IPS DF 19.7 (cell line): ENCODE data around the gene ZNF628.
"Not testable (repeated sequence)": the region's sequence is repeated elsewhere in the genome, so short reads cannot be mapped to it uniquely, and the experiment has no call there.

ENCODE experiments used
- DNase-seq: peaks from one replicate; pipeline ENCODE4 v3.0.0-alpha.2; 2013; ENCODE audit warnings: low read depth, low spot score

ZNF628 gene

DNA sequence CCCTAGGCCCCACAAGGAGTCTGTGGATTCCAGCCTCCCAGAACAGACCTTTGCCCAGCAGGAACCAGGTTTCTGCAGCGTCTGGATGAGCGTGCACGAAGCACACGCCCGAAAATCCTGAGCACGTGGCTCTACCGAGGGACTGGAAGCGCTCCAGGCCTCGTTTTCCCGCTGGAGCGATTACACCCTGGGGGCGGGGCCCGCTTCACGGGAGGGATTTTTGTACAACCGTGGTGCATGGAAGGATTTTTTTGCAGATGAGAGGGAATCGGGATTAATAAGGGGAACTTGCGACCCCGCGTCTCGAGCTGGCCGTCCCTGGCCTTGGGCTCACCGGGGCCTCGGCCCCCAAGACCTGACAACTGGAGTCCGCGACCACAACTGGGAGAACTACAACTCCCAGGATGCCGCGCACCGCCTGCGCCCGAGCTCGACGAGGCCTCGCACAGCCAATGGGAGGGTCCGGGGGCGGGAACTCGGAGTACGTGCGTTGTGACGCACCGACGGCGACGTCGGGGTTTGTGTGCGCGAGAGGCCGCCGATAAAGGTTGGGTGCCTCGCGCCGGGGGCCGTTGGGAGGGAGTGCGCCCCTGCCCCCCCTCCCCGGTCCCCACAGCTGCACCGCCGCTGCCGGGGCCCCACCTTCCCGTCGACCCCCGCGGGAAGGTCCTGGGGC, at the start of gene ZNF628:
ZNF628 (plus strand) TSS at position 518 of the 676 bp plus-strand sequence. CDS start 3,294 bp downstream, outside the sequence.
- peak; percentile 91 for DNase-seq

DNA sequence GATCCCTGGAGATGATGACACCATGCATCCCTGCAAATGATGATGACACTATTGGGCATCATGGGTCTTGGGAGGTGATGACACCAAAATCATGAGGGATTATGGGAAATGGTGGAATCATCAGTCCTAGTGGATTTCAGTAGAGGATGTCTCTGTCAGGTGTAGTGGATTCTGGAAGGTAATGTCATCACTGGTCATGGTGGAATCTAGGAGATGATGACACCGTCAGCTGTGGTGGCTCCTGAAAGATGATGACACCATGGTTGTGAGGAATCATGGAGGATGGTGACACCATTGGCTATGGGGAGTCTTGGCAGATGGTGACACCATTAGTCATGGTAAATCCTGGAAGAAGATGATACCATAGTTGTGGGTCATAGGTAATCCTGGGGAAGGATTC, 45.2 kb upstream of the ZNF628 start:
- DNase-seq, result no peak

DNA sequence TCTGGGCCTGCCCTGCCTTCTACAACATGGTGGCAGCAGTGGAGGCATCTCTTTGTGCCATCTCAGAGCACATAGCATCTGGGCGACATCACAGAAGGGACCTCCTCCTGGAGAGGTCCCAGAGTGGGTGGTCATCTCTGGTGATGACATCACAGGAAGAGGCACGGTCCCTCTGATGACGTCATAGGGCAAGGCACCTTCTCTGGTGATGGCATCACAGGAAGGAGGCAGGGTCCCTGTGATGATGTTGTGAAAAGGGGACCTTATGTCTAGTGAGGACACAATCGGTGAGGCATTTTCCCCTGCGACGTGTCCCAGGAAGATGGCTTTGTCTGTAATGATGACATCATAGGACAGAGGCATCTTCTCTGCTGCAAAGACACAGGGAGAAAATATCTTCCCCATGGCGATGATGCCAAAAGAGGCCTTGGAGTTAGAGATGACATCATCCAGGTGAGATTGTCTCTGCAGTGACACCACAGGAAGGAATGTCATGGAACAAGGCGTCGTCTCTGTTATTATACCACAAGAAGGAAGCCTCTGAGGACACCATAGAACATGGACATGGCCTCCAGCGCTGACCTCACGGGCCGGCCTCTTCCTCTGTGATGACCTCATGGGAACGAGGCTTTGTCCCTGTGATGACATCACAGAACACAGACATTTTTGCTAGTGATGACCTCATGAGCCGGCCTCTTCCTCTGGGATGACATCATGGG, 44.0 kb upstream of the ZNF628 start:
- no peak for DNase-seq

DNA sequence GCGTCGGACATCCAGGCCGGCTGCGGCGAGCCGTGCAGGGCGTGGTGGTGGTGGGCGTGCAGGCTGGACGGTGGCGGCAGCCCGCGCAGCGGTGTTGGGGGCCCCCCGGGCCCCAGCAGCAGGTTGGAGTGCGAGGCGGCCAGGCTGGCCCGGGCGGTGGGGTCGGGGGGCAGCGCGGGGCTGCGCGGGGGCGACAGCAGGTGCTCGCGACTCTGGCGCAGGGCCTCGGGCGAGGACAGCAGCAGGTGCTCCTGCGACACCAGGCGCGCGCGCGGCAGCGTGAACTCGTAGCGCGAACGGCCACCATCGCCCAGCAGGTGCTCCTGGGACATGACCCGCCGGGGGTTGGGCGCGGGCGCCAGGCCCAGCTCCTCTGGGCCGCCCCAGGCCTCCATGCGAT, 43.1 kb upstream of the ZNF628 start:
- DNase-seq, result no peak

DNA sequence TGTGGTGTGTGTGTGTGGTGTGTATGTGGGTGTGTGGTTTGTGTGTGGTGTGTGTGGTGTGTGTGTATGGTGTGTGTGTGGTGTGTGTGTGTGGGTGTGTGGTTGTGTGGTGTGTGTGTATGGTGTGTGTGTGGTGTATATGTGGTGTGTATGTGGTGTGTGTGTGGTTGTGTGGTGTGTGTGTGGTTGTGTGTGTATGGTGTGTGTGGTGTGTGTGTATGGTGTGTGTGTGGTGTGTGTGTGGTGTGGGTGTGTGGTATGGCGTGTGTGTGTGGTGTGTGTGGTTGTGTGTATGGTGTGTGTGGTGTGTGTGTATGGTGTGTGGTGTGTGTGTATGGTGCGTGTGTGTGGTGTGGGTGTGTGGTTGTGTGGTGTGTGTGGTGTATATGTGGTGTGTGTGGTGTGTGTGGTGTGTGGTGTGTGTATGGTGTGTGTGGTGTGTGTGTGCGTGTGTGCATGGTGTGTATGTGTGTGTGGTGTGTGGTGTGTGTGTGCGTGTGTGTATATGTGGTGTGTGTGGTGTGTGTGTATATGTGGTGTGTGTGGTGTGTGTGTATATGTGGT, 42.0 kb upstream of the ZNF628 start:
- no peak for DNase-seq

DNA sequence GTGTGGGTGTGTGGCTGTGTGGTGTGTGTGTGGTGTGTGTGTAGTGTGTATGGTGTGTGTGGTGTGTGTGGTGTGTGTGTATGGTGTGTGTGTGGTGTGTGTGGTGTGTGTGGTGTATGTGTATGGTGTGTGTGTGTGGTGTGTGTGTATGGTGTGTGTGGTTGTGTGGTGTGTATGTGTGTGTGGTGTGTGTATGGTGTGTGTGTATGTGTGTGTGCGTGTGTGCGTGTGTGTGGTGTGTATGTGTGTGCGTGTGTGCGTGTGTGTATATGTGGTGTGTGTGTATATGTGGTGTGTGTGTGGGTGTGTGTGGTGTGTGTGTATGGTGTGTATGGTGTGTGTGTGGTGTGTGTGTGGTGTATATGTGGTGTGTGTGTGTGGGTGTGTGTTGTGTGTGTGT, 41.4 kb upstream of the ZNF628 start:
- no peak for DNase-seq

DNA sequence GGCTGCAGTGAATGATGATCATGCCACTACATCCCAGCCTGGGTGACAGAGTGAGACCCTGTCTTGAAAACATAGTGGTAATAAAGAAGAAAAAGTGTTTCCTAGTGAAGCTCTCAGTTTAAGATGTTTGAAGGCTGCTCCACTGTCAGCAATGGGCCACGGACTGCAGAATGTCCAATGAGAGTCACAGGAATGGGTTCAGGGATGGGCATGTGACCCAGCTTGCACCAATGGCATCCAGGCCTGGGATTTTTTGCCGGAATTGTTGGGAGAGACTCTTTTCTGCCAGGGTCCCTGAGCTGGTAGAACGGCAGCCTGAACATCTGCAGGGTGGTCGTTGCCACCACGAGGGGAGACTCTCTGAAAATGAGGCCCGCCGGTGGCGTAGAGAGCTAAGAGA, 39.6 kb upstream of the ZNF628 start:
- no peak for DNase-seq

DNA sequence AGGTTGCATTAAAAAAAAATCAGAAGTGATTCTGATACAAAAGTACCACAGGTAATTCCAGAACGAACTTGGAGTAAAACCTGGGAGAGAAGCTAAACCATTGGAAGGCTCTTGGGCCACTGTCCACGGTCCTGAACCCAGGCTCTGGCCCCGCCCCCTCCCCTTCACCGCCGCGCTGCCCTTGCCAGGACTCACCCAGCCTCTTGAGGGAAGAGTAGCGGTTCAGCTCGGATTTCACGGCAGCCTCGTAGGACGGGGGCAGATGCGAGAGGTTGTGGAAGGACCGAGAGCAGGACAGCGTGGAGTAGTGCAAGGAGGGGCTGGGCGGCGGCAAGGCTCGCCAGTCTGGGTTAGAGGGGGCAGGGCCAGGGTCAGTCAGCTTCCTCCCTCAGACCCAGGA, 39.0 kb upstream of the ZNF628 start:
- DNase-seq, result no peak

DNA sequence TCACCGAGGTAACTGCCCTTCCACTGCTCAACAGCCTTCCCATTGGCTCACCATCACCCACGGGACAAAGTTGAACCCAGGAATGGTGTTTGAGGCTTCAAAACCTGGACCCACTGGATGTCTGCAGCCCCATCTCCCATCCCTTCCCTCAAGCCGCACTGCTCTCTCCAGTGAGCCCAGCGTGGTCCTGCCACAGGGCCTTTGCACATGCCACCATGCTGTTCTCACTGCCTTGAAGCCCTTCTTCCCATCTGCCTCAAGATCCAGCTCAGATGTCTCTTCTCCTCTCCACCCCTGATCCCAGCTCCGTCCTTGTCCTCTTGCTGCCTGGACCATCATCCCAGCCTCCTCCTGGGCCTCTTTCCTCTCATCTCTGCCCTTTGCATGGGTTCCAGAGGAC, 37.4 kb upstream of the ZNF628 start:
- no peak for DNase-seq

DNA sequence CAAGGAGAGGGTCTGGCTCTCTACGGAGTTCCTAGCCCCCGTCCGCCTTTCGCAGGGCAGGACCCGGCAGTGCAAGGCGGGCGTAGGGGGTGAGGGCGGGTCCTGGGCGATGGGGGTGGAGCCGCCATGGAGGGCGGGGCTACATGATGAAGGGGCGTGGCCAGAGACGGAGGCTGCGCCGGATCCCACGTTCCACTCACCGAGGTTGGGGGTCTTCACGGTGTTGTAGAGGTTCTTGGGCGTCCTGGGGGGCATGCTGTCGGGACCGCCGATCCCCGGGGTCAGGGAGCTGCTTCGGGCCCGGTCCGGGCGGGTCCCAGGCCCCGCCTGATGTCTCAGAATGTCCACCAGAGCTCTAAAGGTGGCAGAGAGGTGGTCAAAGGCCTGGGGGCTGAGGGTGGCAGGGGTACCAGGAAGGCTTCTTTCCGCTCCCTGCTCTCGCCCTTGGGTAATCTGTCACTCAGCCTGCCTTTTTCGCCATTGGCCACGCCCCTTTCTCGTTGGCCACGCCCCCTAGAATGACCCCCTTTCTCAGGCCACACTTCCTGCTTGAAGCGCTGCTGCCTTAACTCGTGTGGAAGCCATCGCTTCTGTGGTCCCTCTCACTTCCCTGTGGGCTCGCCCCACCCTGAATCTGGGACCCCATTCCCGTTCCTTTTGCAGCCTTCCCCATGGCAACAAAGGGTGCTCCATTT, 35.9 kb upstream of the ZNF628 start:
- no peak for DNase-seq

DNA sequence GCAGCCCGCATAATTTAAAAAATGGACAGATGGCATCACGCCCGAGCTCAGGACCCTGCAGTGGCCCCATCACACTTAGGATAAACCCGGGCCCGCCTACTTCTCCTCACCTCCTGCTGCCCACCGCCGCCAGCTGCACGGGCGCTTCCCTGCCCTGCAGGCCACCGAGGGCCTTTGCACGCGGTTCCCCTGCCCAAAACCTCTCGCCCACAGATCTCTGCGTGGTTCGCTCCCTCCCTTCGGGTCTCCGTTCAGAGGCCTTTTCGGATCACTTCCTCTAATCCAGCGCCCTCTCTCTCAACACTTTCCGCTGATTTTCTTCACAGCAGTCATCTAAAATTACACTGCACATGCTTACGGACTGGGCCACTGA, 35.1 kb upstream of the ZNF628 start:
- DNase-seq, result no peak

DNA sequence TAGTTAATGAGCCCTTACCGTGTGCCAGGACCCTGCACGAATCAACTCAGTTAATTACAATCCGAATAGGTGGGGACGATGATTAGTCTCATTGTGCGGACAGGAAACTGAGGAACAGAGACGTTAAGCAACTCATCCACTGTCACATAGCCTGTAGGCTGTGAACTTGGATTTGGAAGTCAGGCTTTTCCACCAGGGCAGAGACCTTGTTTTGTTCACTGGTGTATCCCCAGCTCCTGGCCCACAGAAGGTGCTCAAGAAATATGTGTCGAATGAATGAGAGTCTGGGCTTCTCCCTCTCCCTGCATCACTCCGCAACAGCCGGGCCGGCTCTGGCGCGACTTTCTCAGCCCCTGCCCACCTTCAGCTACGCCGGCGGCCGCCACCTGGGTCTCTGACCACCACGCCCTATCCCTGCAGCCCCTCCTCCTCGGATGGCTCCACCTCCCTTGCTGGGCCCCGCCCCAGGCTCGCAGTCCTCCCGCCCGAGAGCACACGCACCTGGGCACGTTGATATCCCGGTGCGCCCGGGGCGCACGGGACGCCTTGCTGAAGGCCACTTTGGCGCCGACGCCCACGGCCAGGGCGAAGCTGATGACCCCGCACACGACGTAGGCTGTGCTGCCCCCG, 34.6 kb upstream of the ZNF628 start:
- DNase-seq, result no peak

DNA sequence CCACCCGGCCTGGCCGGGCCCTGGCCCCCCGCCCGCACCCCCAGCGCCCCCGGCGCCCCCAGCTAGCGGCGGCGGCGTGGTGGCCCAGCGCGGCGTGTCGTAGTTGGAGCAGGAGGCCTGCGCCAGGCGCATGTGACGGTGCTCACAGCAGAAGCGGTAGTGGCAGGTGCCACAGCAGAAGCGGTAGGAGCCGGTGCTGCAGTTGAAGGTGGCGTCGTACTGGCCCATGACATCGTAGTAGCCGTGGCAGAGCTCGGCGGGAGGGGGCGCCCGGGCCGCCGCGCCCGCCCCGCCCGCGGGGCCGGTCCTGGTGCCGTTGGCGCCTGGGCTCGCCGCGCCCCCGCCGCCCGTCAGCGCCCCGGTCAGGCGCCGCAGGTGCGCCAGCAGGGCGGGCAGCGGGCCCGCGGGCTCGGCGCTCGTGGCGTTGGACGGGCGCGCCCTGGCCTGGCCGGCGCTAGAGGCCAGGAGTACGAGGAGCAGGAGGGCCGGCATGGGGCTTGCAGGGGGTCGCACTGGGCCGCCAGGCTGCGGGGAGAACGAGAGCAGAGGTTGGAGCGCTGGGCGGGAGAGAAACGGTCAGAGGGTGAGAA, 34.0 kb upstream of the ZNF628 start:
- no peak for DNase-seq

DNA sequence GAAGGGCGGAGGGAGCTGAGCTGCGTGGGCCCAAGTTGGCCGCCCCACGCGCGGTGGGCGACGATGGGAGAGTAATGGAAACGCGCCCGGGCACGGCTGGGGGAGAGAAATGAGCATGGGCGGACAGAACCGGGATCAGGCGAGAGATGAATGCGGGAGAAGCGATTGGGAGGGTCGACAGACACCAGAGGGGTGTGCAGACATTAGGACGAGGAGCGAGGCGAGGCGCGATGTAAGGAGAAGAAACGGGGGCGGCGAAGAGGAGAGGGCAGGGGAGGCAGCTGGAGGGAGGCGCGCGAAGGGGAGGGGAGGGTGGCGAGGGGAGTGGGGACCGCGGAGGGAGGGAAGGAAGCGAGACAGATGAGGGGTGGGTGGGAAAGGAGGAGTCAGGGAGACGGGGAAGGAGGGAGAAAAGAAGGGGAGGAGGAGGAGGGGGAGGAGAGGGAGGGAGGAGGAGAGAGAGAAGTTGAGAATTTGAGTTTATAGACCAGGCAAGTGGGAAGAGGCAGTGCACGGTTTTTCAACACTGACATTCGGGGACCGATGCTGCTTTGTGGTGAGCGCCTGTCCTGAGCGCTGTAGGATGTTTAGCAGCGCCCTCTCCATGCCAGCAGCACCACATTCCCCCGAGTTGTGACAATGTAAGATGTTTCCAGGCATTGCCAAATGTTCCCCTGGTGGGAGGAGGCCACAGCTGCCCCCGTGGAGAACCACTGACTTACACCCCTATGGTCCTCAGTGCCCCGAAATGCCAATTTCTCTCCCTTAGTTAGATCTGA, 33.2 kb upstream of the ZNF628 start, which contains the start of gene SHISA7:
SHISA7 (minus strand) TSS at position 256 of the 779 bp plus-strand sequence. CDS start 437 bp downstream, outside the sequence.
- DNase-seq, result no peak

DNA sequence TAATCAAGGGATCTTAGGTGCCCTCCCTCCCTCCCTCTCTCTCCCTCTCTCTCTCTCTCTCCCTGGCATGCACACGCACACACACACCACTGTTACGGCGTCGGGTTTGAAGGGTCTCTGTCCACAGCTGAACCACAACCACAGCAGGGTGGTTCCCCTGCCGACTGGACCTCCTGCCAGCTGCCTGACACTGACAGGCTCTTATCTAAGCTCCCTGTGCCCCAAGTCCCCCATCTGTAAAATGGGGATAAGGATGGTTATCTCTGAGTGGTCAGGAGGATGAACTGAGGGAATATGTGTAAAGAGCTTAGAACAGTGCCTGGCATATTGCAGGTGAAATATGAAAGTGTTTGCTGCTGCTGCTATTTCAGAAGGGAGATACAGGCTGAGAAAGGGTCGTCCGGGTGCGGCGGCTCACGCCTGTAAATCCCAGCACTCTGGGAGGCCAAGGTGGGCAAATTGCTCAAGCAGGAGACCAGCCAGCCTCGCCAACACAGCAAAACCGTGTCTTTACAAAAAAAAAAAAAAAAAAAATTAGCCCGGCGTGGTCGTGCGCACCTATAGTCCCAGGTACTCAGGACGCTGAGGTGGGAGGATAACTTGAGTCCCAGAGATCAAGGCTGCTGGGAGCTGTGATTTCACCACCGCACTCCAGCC, 32.5 kb upstream of the ZNF628 start:
- DNase-seq, result no peak

DNA sequence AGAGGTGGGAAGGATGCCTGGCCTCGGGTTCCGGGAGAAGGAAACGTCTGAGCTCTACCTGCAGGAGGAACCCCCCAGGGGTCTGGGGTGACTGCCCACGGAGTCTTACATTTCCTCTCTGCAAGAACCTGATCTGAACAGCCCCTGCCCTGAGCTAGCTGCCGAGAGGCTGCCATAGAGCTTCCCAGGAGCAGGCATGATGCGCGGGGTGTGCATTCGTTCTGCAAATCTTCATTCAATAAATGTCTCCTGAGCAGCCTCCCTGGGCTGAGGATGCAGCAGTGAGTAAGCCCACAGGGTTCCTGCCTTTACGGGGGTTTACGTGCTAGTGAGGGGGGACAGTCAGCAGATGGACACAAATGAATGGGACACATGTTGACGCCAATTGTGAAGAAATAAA, 31.8 kb upstream of the ZNF628 start:
- no peak for DNase-seq

DNA sequence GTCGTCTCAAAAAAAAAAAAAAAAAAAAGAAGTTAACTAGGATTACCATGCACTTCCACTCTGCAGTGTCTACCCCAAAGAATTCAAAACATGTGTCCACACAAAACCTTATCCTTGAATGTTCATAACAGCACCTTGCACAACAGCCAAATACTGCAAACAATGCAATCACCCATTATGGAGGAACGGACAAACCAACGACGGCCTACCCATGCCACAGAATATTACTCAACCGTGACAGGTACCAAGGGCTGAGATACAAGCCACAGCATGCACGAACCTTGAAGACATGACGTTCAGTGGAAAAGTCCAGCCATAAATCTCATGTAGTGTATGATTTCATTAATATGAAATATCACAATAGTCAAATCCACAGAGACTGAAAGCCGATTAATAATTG, 30.4 kb upstream of the ZNF628 start:
- DNase-seq, result no peak

DNA sequence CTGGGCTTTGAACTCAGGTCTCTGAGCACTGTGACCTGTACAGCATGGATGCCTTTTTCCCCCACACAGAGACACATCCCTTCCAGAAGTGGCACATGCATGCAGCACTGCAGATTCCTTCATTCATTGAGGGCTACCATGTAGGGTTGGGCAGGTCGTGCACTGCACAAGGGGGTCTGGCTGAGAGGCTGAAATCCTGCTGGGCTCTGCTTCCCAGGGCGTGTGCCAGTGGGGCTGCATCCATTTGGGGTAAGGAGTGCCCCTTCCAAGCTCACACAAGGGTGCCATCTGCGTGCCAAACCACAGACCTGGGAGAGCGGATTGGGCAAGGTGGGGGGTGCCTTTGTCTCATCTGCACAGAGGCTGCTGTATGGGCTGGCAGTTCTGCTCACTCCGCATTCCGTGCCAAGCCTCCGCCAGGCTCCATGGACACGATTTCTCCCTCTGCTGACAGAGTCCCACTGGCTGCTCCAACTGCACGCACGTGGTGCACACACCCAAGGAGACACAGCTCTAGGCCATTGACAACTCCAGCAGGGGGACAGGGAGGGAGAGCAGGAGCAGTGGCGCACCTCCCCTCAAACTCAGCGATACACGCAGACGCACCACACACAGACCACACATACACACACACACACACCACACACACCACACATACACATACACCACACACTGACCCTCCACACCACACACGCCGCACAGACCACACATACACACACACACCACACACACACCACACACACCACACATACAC, 28.8 kb upstream of the ZNF628 start:
- no peak for DNase-seq

DNA sequence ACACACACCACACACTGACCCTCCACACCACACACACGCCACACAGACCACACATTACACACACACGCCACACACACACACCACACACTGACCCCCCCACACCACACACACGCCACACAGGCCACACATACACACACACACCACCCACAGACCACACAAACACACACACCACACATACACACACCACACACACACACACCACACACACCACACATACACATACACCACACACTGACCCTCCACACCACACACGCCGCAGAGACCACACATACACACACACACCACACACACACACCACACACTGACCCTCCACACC, 28.3 kb upstream of the ZNF628 start:
- not testable (repeated sequence) for DNase-seq

DNA sequence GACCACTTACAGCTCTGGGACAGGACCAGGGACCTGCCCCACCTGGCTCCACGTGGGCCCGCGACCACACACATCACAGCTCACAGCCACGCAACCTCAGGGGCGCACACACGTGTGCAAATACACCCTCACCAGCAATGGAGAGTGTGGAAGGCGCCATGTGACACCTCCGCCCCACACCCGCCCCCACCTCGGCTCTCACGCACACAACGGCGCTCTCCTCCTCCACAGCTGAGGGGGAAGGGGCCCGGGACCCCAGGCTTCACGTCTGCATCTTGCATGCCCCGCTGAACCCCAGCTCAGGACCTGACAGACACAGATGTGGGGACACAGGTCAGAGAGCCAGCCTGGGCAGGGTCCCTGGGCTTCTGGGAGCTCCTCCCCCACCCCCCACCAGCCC, 26.9 kb upstream of the ZNF628 start:
- no peak for DNase-seq
